A549 (cell line): ENCODE data around the gene NOS3. TPM values are rescaled to one million over a fixed set of nuclear protein-coding genes. Genes with fewer than 3 reads are reported as not detected.

ENCODE experiments used
- ATAC-seq, 2 experiments: fragments of 200-7000 bp in 1 of 2; fragments of >200 bp in 1 of 2; cut with Nextera tagmentation in 1 of 2; cut with Tn5 transposase in 1 of 2; 3 replicates each; pipeline versions ENCODE4 v1.8.0 to v1.9.1; 2018 to 2020; ENCODE audit warnings: mild to moderate bottlenecking in 1 of 2, moderate library complexity in 1 of 2
- CTCF ChIA-PET: fragments of 300-600 bp; sonication (Branson Sonifier 250); formaldehyde crosslinking; extraction: SDS; loops from one replicate; lab custom pipeline; 2021; ENCODE audit warnings: antibody characterized with exemption, inconsistent platforms; lab: Yijun Ruan, JAX
- POLR2A ChIA-PET: fragments of 350-600 bp; formaldehyde crosslinking; extraction: SDS; loops from one replicate; lab custom pipeline; 2021; ENCODE audit warnings: antibody characterized with exemption, inconsistent platforms; lab: Yijun Ruan, JAX
- DNase-seq, 2 experiments: peaks; one replicate each; pipeline versions ENCODE4 v3.0.0 to v3.0.0-alpha.2; 2011 to 2016; ENCODE audit warnings: low read depth in 1 of 2, low spot score in 1 of 2
- FAIRE-seq: peaks from 2 replicates; lab custom pipeline; 2011; peaks lifted over from hg19 to GRCh38; lab: Jason Lieb, UNC
- H3K27ac ChIP-seq, 2 experiments: fragments of >200 bp; sonication (Bioruptor Twin); formaldehyde crosslinking; 3 replicates each; pipeline ENCODE4 v1.5.1; 2016 to 2017
- H3K4me1 ChIP-seq: fragments of >200 bp; sonication (Bioruptor Twin); formaldehyde crosslinking; 3 replicates; pipeline ENCODE4 v1.6.1; 2016
- H3K4me2 ChIP-seq: fragments of >200 bp; sonication (Bioruptor Twin); formaldehyde crosslinking; 3 replicates; pipeline ENCODE4 v1.6.1; 2016
- H3K4me3 ChIP-seq: fragments of >200 bp; sonication (Bioruptor Twin); formaldehyde crosslinking; 3 replicates; pipeline ENCODE4 v1.5.1; 2016
- H3K9me3 ChIP-seq: fragments of >200 bp; sonication (Bioruptor Twin); formaldehyde crosslinking; 3 replicates; pipeline ENCODE4 v1.6.1; 2016
- BHLHE40 ChIP-seq: IDR thresholded peaks from 2 replicates; pipeline ENCODE4 v1.6.1; 2012; ENCODE audit warnings: low read depth, low read length, inconsistent platforms
- EHF ChIP-seq: fragments of 250-450 bp; sonication (Bioruptor Pico); IDR thresholded peaks from 2 replicates; pipeline ENCODE4 v1.5.0; 2020; ENCODE audit warnings: mild to moderate bottlenecking
- EHMT2 ChIP-seq: fragments of 200-600 bp; sonication (generic); IDR thresholded peaks from 2 replicates; pipeline ENCODE4 v1.6.1; 2016; ENCODE audit warnings: antibody characterized with exemption, low read depth, mild to moderate bottlenecking, moderate library complexity
- EP300 ChIP-seq, 2 experiments: fragments of >200 bp; sonication (Bioruptor Twin); formaldehyde crosslinking; IDR thresholded peaks; 2 replicates in 1 of 2; 3 replicates in 1 of 2; pipeline ENCODE4 v1.6.1; 2016 to 2017
- FOSB ChIP-seq: fragments of 250-450 bp; sonication (Bioruptor Pico); IDR thresholded peaks from 2 replicates; pipeline ENCODE4 v1.5.0; 2020; ENCODE audit warnings: mild to moderate bottlenecking, moderate library complexity
- FOXS1 ChIP-seq: fragments of 250-450 bp; sonication (Bioruptor Pico); IDR thresholded peaks from 2 replicates; pipeline ENCODE4 v1.5.0; 2020; ENCODE audit warnings: mild to moderate bottlenecking, moderate library complexity
- HOXA7 ChIP-seq: fragments of 250-450 bp; sonication (Bioruptor Pico); IDR thresholded peaks from 2 replicates; pipeline ENCODE4 v1.5.0; 2020; ENCODE audit warnings: mild to moderate bottlenecking, moderate library complexity
- HOXB5 ChIP-seq: fragments of 250-450 bp; sonication (Bioruptor Pico); IDR thresholded peaks from 2 replicates; pipeline ENCODE4 v1.5.0; 2020; ENCODE audit warnings: mild to moderate bottlenecking, moderate library complexity
- JUNB ChIP-seq: fragments of >200 bp; sonication (Bioruptor Twin); formaldehyde crosslinking; IDR thresholded peaks from 2 replicates; pipeline ENCODE4 v1.6.1; 2016
- KDM1A ChIP-seq: fragments of 200-600 bp; sonication (generic); IDR thresholded peaks from 2 replicates; pipeline ENCODE4 v1.6.1; 2016; ENCODE audit warnings: low read depth, mild to moderate bottlenecking
- MAZ ChIP-seq: fragments of 150-350 bp; IDR thresholded peaks from 2 replicates; pipeline ENCODE4 v1.6.1; 2014; ENCODE audit warnings: antibody characterized with exemption, low read depth, low read length, borderline replicate concordance
- MYC ChIP-seq: IDR thresholded peaks from 2 replicates; pipeline ENCODE4 v1.6.1; 2012; ENCODE audit warnings: mild to moderate bottlenecking, inconsistent platforms, low read length, improper control_type of control experiment, borderline replicate concordance
- NFE2L2 ChIP-seq: fragments of 150-350 bp; conservative IDR thresholded peaks from 2 replicates; pipeline ENCODE4 v1.6.1; 2014; ENCODE audit warnings: low read length
- POLR2A ChIP-seq: IDR thresholded peaks from 2 replicates; pipeline ENCODE4 v1.6.1; 2012; ENCODE audit warnings: mild to moderate bottlenecking, low read length
- POLR2AphosphoS2 ChIP-seq: conservative IDR thresholded peaks from 2 replicates; pipeline ENCODE4 v1.6.1; 2012; ENCODE audit warnings: low read length, improper control_type of control experiment, inconsistent platforms
- RAD21 ChIP-seq, 2 experiments: fragments of >200 bp in 1 of 2; sonication (Bioruptor Twin) in 1 of 2; formaldehyde crosslinking in 1 of 2; IDR thresholded peaks in 1 of 2; conservative IDR thresholded peaks in 1 of 2; 2 replicates in 1 of 2; 3 replicates in 1 of 2; pipeline ENCODE4 v1.6.1; 2012 to 2018; ENCODE audit warnings: inconsistent platforms in 1 of 2
- RARB ChIP-seq: fragments of 250-450 bp; sonication (Bioruptor Pico); IDR thresholded peaks from 2 replicates; pipeline ENCODE4 v1.8.0; 2021; ENCODE audit warnings: mild to moderate bottlenecking, moderate library complexity
- RCOR1 ChIP-seq: fragments of 150-350 bp; IDR thresholded peaks from 2 replicates; pipeline ENCODE4 v1.6.1; 2014; ENCODE audit warnings: antibody characterized with exemption, low read length, low read depth
- RNF2 ChIP-seq: fragments of 200-600 bp; sonication (generic); IDR thresholded peaks from 2 replicates; pipeline ENCODE4 v1.6.1; 2016; ENCODE audit warnings: low read depth, mild to moderate bottlenecking, antibody characterized with exemption, moderate library complexity, borderline replicate concordance
- TFCP2L1 ChIP-seq: fragments of 250-450 bp; sonication (Bioruptor Pico); IDR thresholded peaks from 2 replicates; pipeline ENCODE4 v1.5.0; 2021; ENCODE audit warnings: mild to moderate bottlenecking
- ZC3H11A ChIP-seq: fragments of 450-650 bp; IDR thresholded peaks from 2 replicates; pipeline ENCODE4 v1.6.1; 2014; ENCODE audit warnings: antibody characterized with exemption, mild to moderate bottlenecking
- WGBS: methylation state at CpG from one replicate; pipeline ENCODE4 v1.1.6; 2017; ENCODE audit errors: missing lambda C conversion rate; 5-methylcytosine and 5-hydroxymethylcytosine counted together
- polyA plus RNA-seq, 4 experiments: library from polyadenylated mRNA; depleted of rRNA in 3 of 4; stranded (reverse); fragments of >200 nt; fragmentation: RNase III in 1 of 4; extraction: RNeasy Plus Mini Kit Qiagen cat#74134 plus additional on column Dnase treatment in 1 of 4; gene quantifications; 2 replicates in 3 of 4; 3 replicates in 1 of 4; pipeline ENCODE4 v1.2.3, GENCODE V29; 2011 to 2017
- TF ChIP-seq, protein P1 (sequence below): IDR thresholded peaks from 2 replicates; pipeline ENCODE4 v1.6.1; 2012; ENCODE audit warnings: low read depth, borderline replicate concordance
- TF ChIP-seq, protein P2 (sequence below): IDR thresholded peaks from 2 replicates; pipeline ENCODE4 v1.6.1; 2012
- TF ChIP-seq, protein P3 (sequence below): IDR thresholded peaks from 2 replicates; pipeline ENCODE4 v1.6.1; 2012
- TF ChIP-seq, protein P4 (sequence below): fragments of >200 bp; sonication (Bioruptor Twin); formaldehyde crosslinking; IDR thresholded peaks from 2 replicates; pipeline ENCODE4 v1.6.1; 2016

The NOS3 gene
- polyA plus RNA-seq, 2 of the 4 experiments (the other 2 are of a cell fraction): 0.52 to 0.71 TPM

DNA sequence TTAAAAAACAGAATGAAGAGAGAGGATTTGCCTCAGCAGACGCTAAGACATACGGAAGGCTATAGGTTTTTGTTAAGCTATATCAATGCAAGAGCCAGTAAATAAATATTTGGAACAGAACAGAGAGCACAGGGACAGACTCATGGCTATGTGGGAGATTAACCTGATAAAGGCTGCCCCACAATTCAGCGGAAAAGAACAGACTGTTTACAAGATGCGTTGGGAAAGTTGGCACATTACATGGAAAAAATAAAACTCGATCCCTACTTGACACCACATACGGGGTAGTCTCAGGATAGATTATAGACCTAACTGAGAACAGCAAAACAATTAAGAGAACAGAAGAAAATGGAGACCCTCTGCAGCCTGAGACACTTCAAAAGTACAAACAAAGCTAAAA is 23.5 kb upstream of the NOS3 start:
- Histone ChIP-seq H3K4me3 (no peak overlapping the region), H3K4me2 (no peak overlapping the region), H3K27ac (no peak overlapping the region), H3K9me3 (no peaks in the 10 kb centered on the region), H3K4me1 (no peaks in the 10 kb centered on the region)
- FAIRE-seq: no peak
- no peak for ATAC-seq
- WGBS: 63% methylated on average over 6 of the region's 6 CpGs
- ChIA-PET POLR2A (no interaction called here), CTCF (interaction anchor here (0.5 to 2.9 kb wide), 5 partner anchors 18 to 164 kb away, joined by 3 to 18 read pairs (median 11); no protein-coding TSS in a partner anchor)
- TF ChIP-seq BHLHE40 (no peak), POLR2A (no peak), EP300 (IDR thresholded peaks at IDR 0.05) (no peak), MYC (no peak), EHMT2 (no peak), FOSB (CRISPR knock-in tag) (no peak), ZC3H11A (no peak)
- TF ChIP-seq, protein P1, sequence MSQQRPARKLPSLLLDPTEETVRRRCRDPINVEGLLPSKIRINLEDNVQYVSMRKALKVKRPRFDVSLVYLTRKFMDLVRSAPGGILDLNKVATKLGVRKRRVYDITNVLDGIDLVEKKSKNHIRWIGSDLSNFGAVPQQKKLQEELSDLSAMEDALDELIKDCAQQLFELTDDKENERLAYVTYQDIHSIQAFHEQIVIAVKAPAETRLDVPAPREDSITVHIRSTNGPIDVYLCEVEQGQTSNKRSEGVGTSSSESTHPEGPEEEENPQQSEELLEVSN: no peak
- TF ChIP-seq, protein P2, sequence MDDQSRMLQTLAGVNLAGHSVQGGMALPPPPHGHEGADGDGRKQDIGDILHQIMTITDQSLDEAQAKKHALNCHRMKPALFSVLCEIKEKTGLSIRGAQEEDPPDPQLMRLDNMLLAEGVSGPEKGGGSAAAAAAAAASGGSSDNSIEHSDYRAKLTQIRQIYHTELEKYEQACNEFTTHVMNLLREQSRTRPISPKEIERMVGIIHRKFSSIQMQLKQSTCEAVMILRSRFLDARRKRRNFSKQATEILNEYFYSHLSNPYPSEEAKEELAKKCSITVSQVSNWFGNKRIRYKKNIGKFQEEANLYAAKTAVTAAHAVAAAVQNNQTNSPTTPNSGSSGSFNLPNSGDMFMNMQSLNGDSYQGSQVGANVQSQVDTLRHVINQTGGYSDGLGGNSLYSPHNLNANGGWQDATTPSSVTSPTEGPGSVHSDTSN: no peak
- DNase-seq: no peak

DNA sequence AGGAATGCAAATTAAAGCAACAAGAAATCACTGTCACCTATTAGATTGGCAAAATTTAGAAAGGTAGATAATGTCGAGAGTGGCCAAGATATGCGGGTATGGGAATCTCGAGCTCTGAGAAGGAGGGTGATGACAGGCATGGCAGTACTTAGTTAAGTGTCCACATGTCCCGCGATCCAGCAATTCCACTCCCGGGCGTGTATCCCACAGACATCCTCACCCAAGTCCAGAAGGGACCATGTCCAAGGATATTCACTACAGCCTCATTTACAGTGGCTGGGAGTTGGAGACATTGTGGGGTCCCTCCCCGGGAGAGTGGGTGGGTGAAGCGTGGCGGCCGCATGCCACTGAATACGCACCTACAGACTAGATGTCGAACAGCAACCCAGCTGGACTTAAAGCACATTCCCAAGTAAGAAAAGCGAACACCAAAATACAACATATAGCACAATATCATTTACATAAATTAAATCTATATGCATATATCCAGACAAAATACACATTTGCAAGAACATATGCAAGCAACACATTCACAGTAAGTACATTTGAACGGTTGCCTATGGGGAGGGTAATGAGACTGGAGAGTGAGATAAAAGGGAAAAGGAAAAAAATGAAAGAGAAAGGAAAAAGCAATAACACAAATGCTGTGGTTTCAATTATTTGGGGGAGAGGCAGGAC is 22.6 kb upstream of the NOS3 start:
- Histone ChIP-seq H3K4me1 (no peaks in the 10 kb centered on the region), H3K4me3 (no peak overlapping the region), H3K4me2 (no peak overlapping the region), H3K27ac (no peak overlapping the region), H3K9me3 (no peaks in the 10 kb centered on the region)
- FAIRE-seq (no peak), DNase-seq (no peak), ATAC-seq (no peak)
- WGBS: 58% methylated on average over 15 of the region's 15 CpGs
- ChIA-PET CTCF (interaction anchor here (0.5 to 2.9 kb wide), 4 partner anchors 17 to 143 kb away, joined by 3 to 18 read pairs (median 12); no protein-coding TSS in a partner anchor), POLR2A (no interaction called here)
- TF ChIP-seq, protein P3, sequence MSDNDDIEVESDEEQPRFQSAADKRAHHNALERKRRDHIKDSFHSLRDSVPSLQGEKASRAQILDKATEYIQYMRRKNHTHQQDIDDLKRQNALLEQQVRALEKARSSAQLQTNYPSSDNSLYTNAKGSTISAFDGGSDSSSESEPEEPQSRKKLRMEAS: no peak

DNA sequence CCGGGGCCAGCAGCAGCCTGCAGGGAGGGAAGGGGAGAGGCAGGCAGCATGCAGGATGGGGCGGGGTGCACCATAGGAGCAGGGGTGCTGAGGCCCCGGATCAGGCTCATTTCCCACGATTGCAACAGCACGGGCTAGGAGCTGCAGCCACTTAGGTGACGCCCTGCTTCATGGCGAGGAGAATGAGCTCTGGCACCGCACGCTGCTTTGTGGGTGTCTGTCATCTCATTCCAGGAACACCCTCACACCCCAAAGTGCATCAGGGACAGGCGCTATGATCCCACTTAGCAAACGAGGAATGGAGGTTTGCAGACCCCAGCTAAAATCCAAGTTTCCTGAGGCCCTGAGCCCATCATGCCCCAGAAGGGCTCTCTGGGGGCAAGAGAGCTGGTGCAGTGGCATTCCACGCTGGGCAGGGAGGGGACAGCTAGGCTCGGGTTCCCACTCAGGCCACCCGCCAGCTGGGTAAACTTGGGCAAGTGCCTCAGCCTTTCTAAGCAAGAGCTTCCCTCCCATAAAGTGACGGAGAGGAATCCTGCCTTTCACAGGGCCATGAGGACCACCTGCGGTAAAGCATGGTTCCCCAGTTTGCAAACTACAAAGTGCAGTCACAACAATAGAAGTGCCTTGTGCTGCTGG is 22.0 kb upstream of the NOS3 start:
- no peak overlapping the region for H3K27ac ChIP-seq

DNA sequence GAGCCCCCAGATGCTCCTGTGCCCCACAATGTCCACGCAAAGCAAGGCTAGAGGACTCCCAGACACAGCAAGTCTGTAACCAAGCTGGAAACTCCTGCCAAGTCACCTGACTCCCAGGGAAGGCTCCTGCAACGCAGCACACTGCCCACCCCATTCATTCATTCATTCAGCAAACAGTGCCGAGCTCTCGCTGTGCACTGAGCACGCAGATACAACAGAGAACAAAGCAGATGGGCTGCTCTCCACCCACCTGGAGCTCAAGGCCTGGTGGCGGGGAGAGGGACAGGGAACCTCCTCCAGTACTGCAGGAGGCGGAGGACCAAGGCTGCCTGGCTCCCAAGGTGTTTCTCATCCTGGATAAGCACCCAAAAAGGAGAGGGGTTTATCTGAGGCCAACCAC is 21.3 kb upstream of the NOS3 start:
- H3K27ac ChIP-seq: no peak overlapping the region
- no peak for FAIRE-seq

More for the DNA sequence above, 22.0 kb upstream of the NOS3 start:
- WGBS: 34% methylated on average over 15 of the region's 16 CpGs
- ChIA-PET CTCF (interaction anchor here (1.0 to 2.9 kb wide), 5 partner anchors 17 to 142 kb away, joined by 3 to 18 read pairs (median 11); no protein-coding TSS in a partner anchor), POLR2A (no interaction called here)
- Histone ChIP-seq H3K4me3 (no peak overlapping the region), H3K9me3 (no peaks in the 10 kb centered on the region), H3K4me2 (no peak overlapping the region), H3K4me1 (no peaks in the 10 kb centered on the region)
- DNase-seq (no peak), FAIRE-seq (no peak), ATAC-seq (no peak)
- TF ChIP-seq JUNB (no peak), NFE2L2 (no peak), KDM1A (no peak), MAZ (no peak), RNF2 (no peak), EHF (no peak), RARB (CRISPR knock-in tag) (no peak), RCOR1 (no peak)

More for the DNA sequence above, 21.3 kb upstream of the NOS3 start:
- Histone ChIP-seq H3K4me2 (no peak overlapping the region), H3K9me3 (no peaks in the 10 kb centered on the region), H3K4me1 (no peaks in the 10 kb centered on the region), H3K4me3 (no peak overlapping the region)
- DNase-seq (no peak), ATAC-seq (no peak)
- no peak for TF ChIP-seq HOXA7
- TF ChIP-seq TFCP2L1 (CRISPR knock-in tag): no peak
- TF ChIP-seq EHF: no peak
- TF ChIP-seq KDM1A: no peak
- TF ChIP-seq, protein P4, sequence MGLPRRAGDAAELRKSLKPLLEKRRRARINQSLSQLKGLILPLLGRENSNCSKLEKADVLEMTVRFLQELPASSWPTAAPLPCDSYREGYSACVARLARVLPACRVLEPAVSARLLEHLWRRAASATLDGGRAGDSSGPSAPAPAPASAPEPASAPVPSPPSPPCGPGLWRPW: no peak
- TF ChIP-seq POLR2AphosphoS2: no peak
- TF ChIP-seq RAD21 (conservative IDR thresholded peaks at IDR 0.05 in 1 of 2, IDR thresholded peaks at IDR 0.05 in 1 of 2): no peak
- no peak for TF ChIP-seq HOXB5 (CRISPR knock-in tag)
- no peak for TF ChIP-seq FOXS1 (CRISPR knock-in tag)
- TF ChIP-seq, all 56 proteins: peak for 0
- WGBS: 63% methylated on average over 7 of the region's 7 CpGs
- ChIA-PET CTCF (interaction anchor here (1.0 to 2.9 kb wide), 5 partner anchors 16 to 141 kb away, joined by 3 to 18 read pairs (median 11); no protein-coding TSS in a partner anchor), POLR2A (no interaction called here)
